ENCODE measurements around the gene KCNK4.

The KCNK4 gene

GRCh38 chr11:64253481-64253880 lies 37.6 kb upstream of the KCNK4 start:
- DNase-seq, result no peak

- no peak for DNase-seq
These were observed 36.8 kb upstream of the KCNK4 start for GRCh38 chr11:64254326-64254725.

- DNase-seq, result no peak
These were observed 35.7 kb upstream of the KCNK4 start for GRCh38 chr11:64255135-64256128.

- no peak for DNase-seq
These were observed 34.8 kb upstream of the KCNK4 start for GRCh38 chr11:64256300-64256699.

GRCh38 chr11:64258356-64258755 lies 32.7 kb upstream of the KCNK4 start:
- DNase-seq, result no peak

GRCh38 chr11:64258946-64259532 lies 32.1 kb upstream of the KCNK4 start:
- no peak for DNase-seq

- DNase-seq, result no peak
These were observed 31.5 kb upstream of the KCNK4 start for GRCh38 chr11:64259533-64260067.

GRCh38 chr11:64260147-64260708 lies 30.9 kb upstream of the KCNK4 start:
- DNase-seq, result no peak

GRCh38 chr11:64261556-64262080 lies 29.5 kb upstream of the KCNK4 start:
- no peak for DNase-seq

GRCh38 chr11:64262271-64263002 lies 28.7 kb upstream of the KCNK4 start:
- DNase-seq, result no peak

GRCh38 chr11:64263021-64263946 lies 27.8 kb upstream of the KCNK4 start:
- no peak for DNase-seq

- no peak for DNase-seq
These were observed 27.2 kb upstream of the KCNK4 start for GRCh38 chr11:64263947-64264317.

- DNase-seq, result no peak
These were observed 26.7 kb upstream of the KCNK4 start for GRCh38 chr11:64264371-64264852.

- no peak for DNase-seq
These were observed 25.6 kb upstream of the KCNK4 start for GRCh38 chr11:64265176-64266160.

- no peak for DNase-seq
These were observed 24.8 kb upstream of the KCNK4 start for GRCh38 chr11:64266339-64266738.

- no peak for DNase-seq
These were observed 23.7 kb upstream of the KCNK4 start for GRCh38 chr11:64267207-64267945.

- peak in 1 of 2 experiments; percentile 11 for DNase-seq
These were observed 22.8 kb upstream of the KCNK4 start for GRCh38 chr11:64268025-64268892.

- DNase-seq, result peak; percentile 56 to 60
These were observed 22.1 kb upstream of the KCNK4 start for GRCh38 chr11:64268893-64269539.
